Calu3 (cell line): ENCODE data around the gene SSNA1. TPM values are rescaled to one million over a fixed set of nuclear protein-coding genes. Genes with fewer than 3 reads are reported as not detected.

Source experiments
- BruUV-seq: library from RNA; stranded (reverse); fragments of 400-500 nt; replicated peaks from 2 replicates; lab custom pipeline; 2021; lab: Mats Ljungman, UMichigan
- CTCF ChIA-PET: fragments of 300-600 bp; sonication (Branson Sonifier 250); formaldehyde crosslinking; loops from one replicate; lab custom pipeline; 2022; ENCODE audit warnings: antibody characterized with exemption; lab: Charles Lee
- DNase-seq: peaks from one replicate; pipeline ENCODE4 v3.0.0; 2022
- H3K27ac Mint-ChIP-seq: one replicate; pipeline ENCODE4 v1.8.0; 2022; ENCODE audit warnings: mixed read lengths; ENCODE audit not compliant: unreplicated experiment
- H3K27me3 Mint-ChIP-seq: one replicate; pipeline ENCODE4 v1.8.0; 2022; ENCODE audit warnings: mixed read lengths; ENCODE audit not compliant: unreplicated experiment
- H3K36me3 Mint-ChIP-seq: one replicate; pipeline ENCODE4 v1.8.0; 2022; ENCODE audit warnings: mild to moderate bottlenecking, moderate library complexity, mixed read lengths; ENCODE audit not compliant: insufficient read depth, unreplicated experiment
- H3K4me1 Mint-ChIP-seq: one replicate; pipeline ENCODE4 v1.8.0; 2022; ENCODE audit warnings: mild to moderate bottlenecking, low read depth, mixed read lengths; ENCODE audit not compliant: unreplicated experiment
- H3K4me3 Mint-ChIP-seq: one replicate; pipeline ENCODE4 v1.8.0; 2022; ENCODE audit warnings: mild to moderate bottlenecking, low read depth, moderate library complexity, mixed read lengths; ENCODE audit not compliant: unreplicated experiment
- H3K9me3 Mint-ChIP-seq: one replicate; pipeline ENCODE4 v1.8.0; 2022; ENCODE audit warnings: low read depth, mixed read lengths; ENCODE audit not compliant: unreplicated experiment
- CTCF ChIP-seq: fragments of 200-600 bp; IDR thresholded peaks from one replicate; pipeline ENCODE4 v1.8.0; 2022; ENCODE audit warnings: antibody characterized with exemption; ENCODE audit not compliant: unreplicated experiment
- intact Hi-C: fragments of 100-400 bp; cut with micrococcal nuclease; formaldehyde crosslinking; loops from one replicate; pipeline ENCODE4 v1.10.0; 2022; ENCODE audit not compliant: unreplicated experiment
- total RNA-seq: library from RNA; stranded (reverse); gene quantifications from 2 replicates; pipeline ENCODE4 v1.2.3, GENCODE V29; 2022

The SSNA1 gene
- total RNA-seq, 1 experiment from 2014 or later = 41.9 TPM

GRCh38 chr9:137234055-137234697 is 45.7 kb downstream of the SSNA1 start:
- Mint-ChIP-seq H3K27me3 (peaks cover 17% of the 10 kb centered on the region), H3K36me3 (peaks cover 15% of the 10 kb centered on the region), H3K9me3 (no peaks in the 10 kb centered on the region), H3K4me3 (no peak overlapping the region), H3K27ac (no peak overlapping the region), H3K4me1 (peaks cover 27% of the 10 kb centered on the region)
- no peak for TF ChIP-seq CTCF
- intact Hi-C loops = no loop called here
- CTCF ChIA-PET = no interaction called here
- BruUV-seq = no TSS peak
- DNase-seq = no peak

- H3K27ac Mint-ChIP-seq = no peak overlapping the region
- DNase-seq = no peak
- intact Hi-C loops = no loop called here
- H3K36me3 Mint-ChIP-seq = peaks cover 22% of the 10 kb centered on the region
- peaks cover 17% of the 10 kb centered on the region for H3K27me3 Mint-ChIP-seq
- H3K4me3 Mint-ChIP-seq = no peak overlapping the region
- no peak for TF ChIP-seq CTCF
- CTCF ChIA-PET = interaction anchor here (0.6 kb wide), 1 partner anchor 47 kb away, joined by 4 read pairs; no protein-coding TSS in a partner anchor
- BruUV-seq = no TSS peak
- peaks cover 27% of the 10 kb centered on the region for H3K4me1 Mint-ChIP-seq
- no peaks in the 10 kb centered on the region for H3K9me3 Mint-ChIP-seq
These were observed 46.4 kb downstream of the SSNA1 start for GRCh38 chr9:137234758-137235423.

GRCh38 chr9:137235424-137236237 is 47.2 kb downstream of the SSNA1 start:
- intact Hi-C loops = no loop called here
- H3K36me3 Mint-ChIP-seq = peaks cover 30% of the 10 kb centered on the region

More at GRCh38 chr9:137235424-137236237, 47.2 kb downstream of the SSNA1 start:
- Mint-ChIP-seq H3K9me3 (no peaks in the 10 kb centered on the region), H3K27me3 (peaks cover 20% of the 10 kb centered on the region), H3K4me1 (peaks cover 27% of the 10 kb centered on the region), H3K27ac (no peak overlapping the region), H3K4me3 (no peak overlapping the region)
- no peak for TF ChIP-seq CTCF
- no TSS peak for BruUV-seq
- CTCF ChIA-PET = interaction anchor here (0.5 to 1.5 kb wide), 8 partner anchors 8 to 205 kb away, joined by 3 to 8 read pairs (median 4); partner anchors contain the start of genes ANAPC2, RNF224, SSNA1 and TOR4A
- DNase-seq = no peak
